GM21367 (cell line): ENCODE measurements around the gene RHBDD1.

Experiments
- ATAC-seq: cut with Tn5 transposase; IDR thresholded peaks from one replicate; pipeline ENCODE4 v1.9.1; 2021; ENCODE audit not compliant: unreplicated experiment

RHBDD1 gene

GRCh38 chr2:226979004-226979403 lies 143.2 kb downstream of the RHBDD1 start:
- ATAC-seq: no peak

- ATAC-seq: no peak
Measured at GRCh38 chr2:226981791-226982326, 146.0 kb downstream of the RHBDD1 start.

- no peak for ATAC-seq
Measured at GRCh38 chr2:226983895-226984749, 148.3 kb downstream of the RHBDD1 start.

- peak; percentile 95 for ATAC-seq
Measured at GRCh38 chr2:226984750-226985582, 149.1 kb downstream of the RHBDD1 start.

- ATAC-seq: no peak
Measured at GRCh38 chr2:226985583-226985946, 149.7 kb downstream of the RHBDD1 start.

- no peak for ATAC-seq
Measured at GRCh38 chr2:226991663-226992062, 155.8 kb downstream of the RHBDD1 start.

- ATAC-seq: no peak
Measured at GRCh38 chr2:226993171-226993570, 157.3 kb downstream of the RHBDD1 start.

GRCh38 chr2:226994775-226995174 lies 158.9 kb downstream of the RHBDD1 start:
- no peak for ATAC-seq

- peak; percentile 49 for ATAC-seq
Measured at GRCh38 chr2:226995625-226996041, 159.8 kb downstream of the RHBDD1 start.

- no peak for ATAC-seq
Measured at GRCh38 chr2:226999661-227000060, 163.8 kb downstream of the RHBDD1 start.

- ATAC-seq: no peak
Measured at GRCh38 chr2:227000123-227000522, 164.3 kb downstream of the RHBDD1 start.

- no peak for ATAC-seq
Measured at GRCh38 chr2:227004482-227004881, 168.6 kb downstream of the RHBDD1 start.

- ATAC-seq: no peak
Measured at GRCh38 chr2:227006189-227006897, 170.5 kb downstream of the RHBDD1 start.

GRCh38 chr2:227007148-227007547 lies 171.3 kb downstream of the RHBDD1 start:
- ATAC-seq: no peak

- ATAC-seq: no peak
Measured at GRCh38 chr2:227007940-227008339, 172.1 kb downstream of the RHBDD1 start.

GRCh38 chr2:227010433-227010832 lies 174.6 kb downstream of the RHBDD1 start:
- ATAC-seq: no peak

- ATAC-seq: no peak
Measured at GRCh38 chr2:227013330-227013729, 177.5 kb downstream of the RHBDD1 start.

GRCh38 chr2:227013881-227014280 lies 178.0 kb downstream of the RHBDD1 start:
- no peak for ATAC-seq

- ATAC-seq: no peak
Measured at GRCh38 chr2:227016894-227017293, 181.0 kb downstream of the RHBDD1 start.

GRCh38 chr2:227020416-227020815 lies 184.6 kb downstream of the RHBDD1 start:
- no peak for ATAC-seq

- ATAC-seq: no peak
Measured at GRCh38 chr2:227022608-227023007, 186.8 kb downstream of the RHBDD1 start.
